ENCODE measurements around the gene BAIAP2. TPM values are rescaled to one million over a fixed set of nuclear protein-coding genes. Genes with fewer than 3 reads are reported as not detected.

BAIAP2 gene
- total and polyA plus RNA-seq, 2 of the 13 experiments (the other 11 are each of a cell fraction or from before 2014, with no cell fraction given) = 22.5 to 24.0 TPM

- TF ChIP-seq ZNF747 (CRISPR knock-in tag; IDR thresholded peaks at IDR 0.05; ENCODE audit: borderline replicate concordance) (no peak), MATR3 (CRISPR knock-in tag; IDR thresholded peaks at IDR 0.05) (no peak), ZMAT5 (CRISPR knock-in tag; IDR thresholded peaks at IDR 0.05; ENCODE audit: borderline replicate concordance, low read depth) (no peak), ZFP36L1 (CRISPR knock-in tag; IDR thresholded peaks at IDR 0.05) (no peak), ZNF543 (CRISPR knock-in tag; IDR thresholded peaks at IDR 0.05) (no peak), AGO1 (IDR thresholded peaks at IDR 0.05; ENCODE audit: low read depth, low read length, poor library complexity, severe bottlenecking) (peak; percentile 30), CEBPG (CRISPR knock-in tag; IDR thresholded peaks at IDR 0.05) (no peak), ATM (IDR thresholded peaks at IDR 0.05; ENCODE audit: borderline replicate concordance) (no peak), ZNF350 (CRISPR knock-in tag; IDR thresholded peaks at IDR 0.05; ENCODE audit: borderline replicate concordance, low read depth) (no peak), KLF12 (CRISPR knock-in tag; IDR thresholded peaks at IDR 0.05; ENCODE audit: borderline replicate concordance) (no peak), SIN3B (IDR thresholded peaks at IDR 0.05; ENCODE audit: low read length) (no peak), TSC22D2 (CRISPR knock-in tag; IDR thresholded peaks at IDR 0.05; ENCODE audit: borderline replicate concordance) (no peak), SP5 (CRISPR knock-in tag; IDR thresholded peaks at IDR 0.05; ENCODE audit: borderline replicate concordance, low read depth) (no peak), ZNF550 (CRISPR knock-in tag; IDR thresholded peaks at IDR 0.05; ENCODE audit: borderline replicate concordance) (no peak), ZNF570 (CRISPR knock-in tag; IDR thresholded peaks at IDR 0.05; ENCODE audit: borderline replicate concordance) (no peak), NFIB (CRISPR knock-in tag; IDR thresholded peaks at IDR 0.05; ENCODE audit: borderline replicate concordance) (no peak), PLSCR1 (CRISPR knock-in tag; IDR thresholded peaks at IDR 0.05; ENCODE audit: borderline replicate concordance) (no peak), ZBTB1 (CRISPR knock-in tag; IDR thresholded peaks at IDR 0.05; ENCODE audit: borderline replicate concordance) (no peak), ZNF619 (CRISPR knock-in tag; IDR thresholded peaks at IDR 0.05) (no peak), ZNF10 (CRISPR knock-in tag; IDR thresholded peaks at IDR 0.05; ENCODE audit: borderline replicate concordance, low read depth) (no peak)
- TF ChIP-seq, protein P1, sequence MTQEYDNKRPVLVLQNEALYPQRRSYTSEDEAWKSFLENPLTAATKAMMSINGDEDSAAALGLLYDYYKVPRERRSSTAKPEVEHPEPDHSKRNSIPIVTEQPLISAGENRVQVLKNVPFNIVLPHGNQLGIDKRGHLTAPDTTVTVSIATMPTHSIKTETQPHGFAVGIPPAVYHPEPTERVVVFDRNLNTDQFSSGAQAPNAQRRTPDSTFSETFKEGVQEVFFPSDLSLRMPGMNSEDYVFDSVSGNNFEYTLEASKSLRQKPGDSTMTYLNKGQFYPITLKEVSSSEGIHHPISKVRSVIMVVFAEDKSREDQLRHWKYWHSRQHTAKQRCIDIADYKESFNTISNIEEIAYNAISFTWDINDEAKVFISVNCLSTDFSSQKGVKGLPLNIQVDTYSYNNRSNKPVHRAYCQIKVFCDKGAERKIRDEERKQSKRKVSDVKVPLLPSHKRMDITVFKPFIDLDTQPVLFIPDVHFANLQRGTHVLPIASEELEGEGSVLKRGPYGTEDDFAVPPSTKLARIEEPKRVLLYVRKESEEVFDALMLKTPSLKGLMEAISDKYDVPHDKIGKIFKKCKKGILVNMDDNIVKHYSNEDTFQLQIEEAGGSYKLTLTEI (CRISPR knock-in tag; conservative IDR thresholded peaks at IDR 0.05) = no peak
- TF ChIP-seq, protein P2, sequence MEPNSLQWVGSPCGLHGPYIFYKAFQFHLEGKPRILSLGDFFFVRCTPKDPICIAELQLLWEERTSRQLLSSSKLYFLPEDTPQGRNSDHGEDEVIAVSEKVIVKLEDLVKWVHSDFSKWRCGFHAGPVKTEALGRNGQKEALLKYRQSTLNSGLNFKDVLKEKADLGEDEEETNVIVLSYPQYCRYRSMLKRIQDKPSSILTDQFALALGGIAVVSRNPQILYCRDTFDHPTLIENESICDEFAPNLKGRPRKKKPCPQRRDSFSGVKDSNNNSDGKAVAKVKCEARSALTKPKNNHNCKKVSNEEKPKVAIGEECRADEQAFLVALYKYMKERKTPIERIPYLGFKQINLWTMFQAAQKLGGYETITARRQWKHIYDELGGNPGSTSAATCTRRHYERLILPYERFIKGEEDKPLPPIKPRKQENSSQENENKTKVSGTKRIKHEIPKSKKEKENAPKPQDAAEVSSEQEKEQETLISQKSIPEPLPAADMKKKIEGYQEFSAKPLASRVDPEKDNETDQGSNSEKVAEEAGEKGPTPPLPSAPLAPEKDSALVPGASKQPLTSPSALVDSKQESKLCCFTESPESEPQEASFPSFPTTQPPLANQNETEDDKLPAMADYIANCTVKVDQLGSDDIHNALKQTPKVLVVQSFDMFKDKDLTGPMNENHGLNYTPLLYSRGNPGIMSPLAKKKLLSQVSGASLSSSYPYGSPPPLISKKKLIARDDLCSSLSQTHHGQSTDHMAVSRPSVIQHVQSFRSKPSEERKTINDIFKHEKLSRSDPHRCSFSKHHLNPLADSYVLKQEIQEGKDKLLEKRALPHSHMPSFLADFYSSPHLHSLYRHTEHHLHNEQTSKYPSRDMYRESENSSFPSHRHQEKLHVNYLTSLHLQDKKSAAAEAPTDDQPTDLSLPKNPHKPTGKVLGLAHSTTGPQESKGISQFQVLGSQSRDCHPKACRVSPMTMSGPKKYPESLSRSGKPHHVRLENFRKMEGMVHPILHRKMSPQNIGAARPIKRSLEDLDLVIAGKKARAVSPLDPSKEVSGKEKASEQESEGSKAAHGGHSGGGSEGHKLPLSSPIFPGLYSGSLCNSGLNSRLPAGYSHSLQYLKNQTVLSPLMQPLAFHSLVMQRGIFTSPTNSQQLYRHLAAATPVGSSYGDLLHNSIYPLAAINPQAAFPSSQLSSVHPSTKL (CRISPR knock-in tag; IDR thresholded peaks at IDR 0.05) = no peak
Observed at GRCh38 chr17:81044764-81045589, 10.0 kb downstream of the BAIAP2 start (continued).
